ENCODE measurements around the gene KTN1.

KTN1 gene

DNA sequence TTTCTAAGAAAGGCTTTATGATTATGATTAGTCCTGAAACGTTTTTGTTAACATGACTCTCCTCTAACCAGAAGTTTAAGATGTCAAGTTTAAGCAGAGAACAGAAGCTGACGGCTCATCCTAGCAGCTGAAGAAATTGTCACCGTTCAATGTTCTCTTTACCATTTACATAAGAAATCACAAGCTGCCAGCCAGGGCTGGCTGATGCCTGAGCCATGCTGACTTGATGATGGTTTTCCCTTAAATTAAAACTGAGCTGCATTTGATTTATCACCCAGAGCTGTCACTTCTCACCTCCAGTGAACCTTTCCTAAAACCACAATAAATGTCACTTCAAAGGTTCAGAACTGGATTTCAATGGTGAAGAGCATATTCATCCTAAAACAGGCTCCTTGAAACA is 153.6 kb downstream of the KTN1 start:
- CTCF ChIA-PET: interaction anchor here (0.7 to 4.5 kb wide), 7 partner anchors 9 to 751 kb away, joined by 3 to 43 read pairs (median 4); no protein-coding TSS in a partner anchor

More for the DNA sequence above, 153.6 kb downstream of the KTN1 start:
- Mint-ChIP-seq H3K27ac (no peak overlapping the region), H3K4me1 (peaks cover 17% of the 10 kb centered on the region), H3K36me3 (no peaks in the 10 kb centered on the region), H3K27me3 (peaks cover 8% of the 10 kb centered on the region), H3K9me3 (peaks cover 10% of the 10 kb centered on the region), H3K4me3 (no peak overlapping the region)
- DNase-seq: no peak
